H1 (cell line): ENCODE results near the gene DDI2. TPM values are rescaled to one million over a fixed set of nuclear protein-coding genes. Genes with fewer than 3 reads are reported as not detected.

Experiments
- BCL11A ChIP-seq, 2 experiments: IDR thresholded peaks; one replicate each; pipeline ENCODE4 v1.6.1; 2011; ENCODE audit warnings: low read depth in 2 of 2, low read length in 2 of 2, mild to moderate bottlenecking in 2 of 2
- EZH2 ChIP-seq: fragments of 200-600 bp; sonication (generic); IDR thresholded peaks from 2 replicates; pipeline ENCODE4 v1.7.1; 2012; ENCODE audit warnings: low read depth, mild to moderate bottlenecking, moderate library complexity, low read length, inconsistent platforms; ENCODE audit not compliant: severe bottlenecking
- POU5F1 ChIP-seq: IDR thresholded peaks from 2 replicates; pipeline ENCODE4 v1.6.1; 2011; ENCODE audit warnings: low read depth, mild to moderate bottlenecking, low read length, moderate library complexity
- SAP30 ChIP-seq: fragments of 300-600 bp; sonication (generic); IDR thresholded peaks from 2 replicates; pipeline ENCODE4 v1.7.1; 2012; ENCODE audit warnings: low read length, moderate library complexity, mild to moderate bottlenecking, inconsistent platforms; ENCODE audit not compliant: insufficient read depth, insufficient replicate concordance
- SP4 ChIP-seq: IDR thresholded peaks from 2 replicates; pipeline ENCODE4 v1.6.1; 2012; ENCODE audit warnings: low read length, inconsistent platforms
- TCF12 ChIP-seq: IDR thresholded peaks from 2 replicates; pipeline ENCODE4 v1.6.1; 2011; ENCODE audit warnings: low read depth, mild to moderate bottlenecking, low read length
- polyA plus RNA-seq, 7 experiments: library from polyadenylated mRNA; depleted of rRNA in 3 of 7; stranded (reverse) in 5 of 7; unstranded in 2 of 7; fragments of >200 nt in 5 of 7; fragments of 200-250 nt in 2 of 7; gene quantifications; 1 replicate in 5 of 7; 2 replicates in 1 of 7; 4 replicates in 1 of 7; pipeline versions ENCODE4 v1.2.1 to v1.2.3, GENCODE V29; 2011 to 2013; ENCODE audit warnings: missing spikeins in 2 of 7, mixed read lengths in 2 of 7
- total RNA-seq: library from RNA; stranded (reverse); fragmentation: NEBNext Ultra II Directional; extraction: Animal tissue kit (Norgen Biotek cat#: 25700); gene quantifications from 2 replicates; pipeline ENCODE4 v1.2.1, GENCODE V29; 2021
- TF ChIP-seq, protein P1 (sequence below): IDR thresholded peaks from 2 replicates; pipeline ENCODE4 v1.6.1; 2011; ENCODE audit warnings: low read depth, mild to moderate bottlenecking, low read length; ENCODE audit not compliant: insufficient read depth
- TF ChIP-seq, protein P2 (sequence below): fragments of 300-600 bp; sonication (generic); IDR thresholded peaks from 2 replicates; pipeline ENCODE4 v1.7.1; 2012; ENCODE audit warnings: low read length, moderate library complexity, mild to moderate bottlenecking, inconsistent platforms; ENCODE audit not compliant: insufficient replicate concordance

DDI2 gene
- total and polyA plus RNA-seq, 2 of the 8 experiments (the other 6 are each of a cell fraction or from before 2014, with no cell fraction given) = 7.7 to 38.3 TPM

- no peak for TF ChIP-seq EZH2
- no peak for TF ChIP-seq SAP30
- TF ChIP-seq SP4 = no peak
- TF ChIP-seq, protein P1, sequence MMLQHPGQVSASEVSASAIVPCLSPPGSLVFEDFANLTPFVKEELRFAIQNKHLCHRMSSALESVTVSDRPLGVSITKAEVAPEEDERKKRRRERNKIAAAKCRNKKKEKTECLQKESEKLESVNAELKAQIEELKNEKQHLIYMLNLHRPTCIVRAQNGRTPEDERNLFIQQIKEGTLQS = no peak
- TF ChIP-seq BCL11A (IDR thresholded peaks at IDR 0.05; ENCODE audit: low read depth in 2 of 2, low read length in 2 of 2) = no peak
- TF ChIP-seq, protein P2, sequence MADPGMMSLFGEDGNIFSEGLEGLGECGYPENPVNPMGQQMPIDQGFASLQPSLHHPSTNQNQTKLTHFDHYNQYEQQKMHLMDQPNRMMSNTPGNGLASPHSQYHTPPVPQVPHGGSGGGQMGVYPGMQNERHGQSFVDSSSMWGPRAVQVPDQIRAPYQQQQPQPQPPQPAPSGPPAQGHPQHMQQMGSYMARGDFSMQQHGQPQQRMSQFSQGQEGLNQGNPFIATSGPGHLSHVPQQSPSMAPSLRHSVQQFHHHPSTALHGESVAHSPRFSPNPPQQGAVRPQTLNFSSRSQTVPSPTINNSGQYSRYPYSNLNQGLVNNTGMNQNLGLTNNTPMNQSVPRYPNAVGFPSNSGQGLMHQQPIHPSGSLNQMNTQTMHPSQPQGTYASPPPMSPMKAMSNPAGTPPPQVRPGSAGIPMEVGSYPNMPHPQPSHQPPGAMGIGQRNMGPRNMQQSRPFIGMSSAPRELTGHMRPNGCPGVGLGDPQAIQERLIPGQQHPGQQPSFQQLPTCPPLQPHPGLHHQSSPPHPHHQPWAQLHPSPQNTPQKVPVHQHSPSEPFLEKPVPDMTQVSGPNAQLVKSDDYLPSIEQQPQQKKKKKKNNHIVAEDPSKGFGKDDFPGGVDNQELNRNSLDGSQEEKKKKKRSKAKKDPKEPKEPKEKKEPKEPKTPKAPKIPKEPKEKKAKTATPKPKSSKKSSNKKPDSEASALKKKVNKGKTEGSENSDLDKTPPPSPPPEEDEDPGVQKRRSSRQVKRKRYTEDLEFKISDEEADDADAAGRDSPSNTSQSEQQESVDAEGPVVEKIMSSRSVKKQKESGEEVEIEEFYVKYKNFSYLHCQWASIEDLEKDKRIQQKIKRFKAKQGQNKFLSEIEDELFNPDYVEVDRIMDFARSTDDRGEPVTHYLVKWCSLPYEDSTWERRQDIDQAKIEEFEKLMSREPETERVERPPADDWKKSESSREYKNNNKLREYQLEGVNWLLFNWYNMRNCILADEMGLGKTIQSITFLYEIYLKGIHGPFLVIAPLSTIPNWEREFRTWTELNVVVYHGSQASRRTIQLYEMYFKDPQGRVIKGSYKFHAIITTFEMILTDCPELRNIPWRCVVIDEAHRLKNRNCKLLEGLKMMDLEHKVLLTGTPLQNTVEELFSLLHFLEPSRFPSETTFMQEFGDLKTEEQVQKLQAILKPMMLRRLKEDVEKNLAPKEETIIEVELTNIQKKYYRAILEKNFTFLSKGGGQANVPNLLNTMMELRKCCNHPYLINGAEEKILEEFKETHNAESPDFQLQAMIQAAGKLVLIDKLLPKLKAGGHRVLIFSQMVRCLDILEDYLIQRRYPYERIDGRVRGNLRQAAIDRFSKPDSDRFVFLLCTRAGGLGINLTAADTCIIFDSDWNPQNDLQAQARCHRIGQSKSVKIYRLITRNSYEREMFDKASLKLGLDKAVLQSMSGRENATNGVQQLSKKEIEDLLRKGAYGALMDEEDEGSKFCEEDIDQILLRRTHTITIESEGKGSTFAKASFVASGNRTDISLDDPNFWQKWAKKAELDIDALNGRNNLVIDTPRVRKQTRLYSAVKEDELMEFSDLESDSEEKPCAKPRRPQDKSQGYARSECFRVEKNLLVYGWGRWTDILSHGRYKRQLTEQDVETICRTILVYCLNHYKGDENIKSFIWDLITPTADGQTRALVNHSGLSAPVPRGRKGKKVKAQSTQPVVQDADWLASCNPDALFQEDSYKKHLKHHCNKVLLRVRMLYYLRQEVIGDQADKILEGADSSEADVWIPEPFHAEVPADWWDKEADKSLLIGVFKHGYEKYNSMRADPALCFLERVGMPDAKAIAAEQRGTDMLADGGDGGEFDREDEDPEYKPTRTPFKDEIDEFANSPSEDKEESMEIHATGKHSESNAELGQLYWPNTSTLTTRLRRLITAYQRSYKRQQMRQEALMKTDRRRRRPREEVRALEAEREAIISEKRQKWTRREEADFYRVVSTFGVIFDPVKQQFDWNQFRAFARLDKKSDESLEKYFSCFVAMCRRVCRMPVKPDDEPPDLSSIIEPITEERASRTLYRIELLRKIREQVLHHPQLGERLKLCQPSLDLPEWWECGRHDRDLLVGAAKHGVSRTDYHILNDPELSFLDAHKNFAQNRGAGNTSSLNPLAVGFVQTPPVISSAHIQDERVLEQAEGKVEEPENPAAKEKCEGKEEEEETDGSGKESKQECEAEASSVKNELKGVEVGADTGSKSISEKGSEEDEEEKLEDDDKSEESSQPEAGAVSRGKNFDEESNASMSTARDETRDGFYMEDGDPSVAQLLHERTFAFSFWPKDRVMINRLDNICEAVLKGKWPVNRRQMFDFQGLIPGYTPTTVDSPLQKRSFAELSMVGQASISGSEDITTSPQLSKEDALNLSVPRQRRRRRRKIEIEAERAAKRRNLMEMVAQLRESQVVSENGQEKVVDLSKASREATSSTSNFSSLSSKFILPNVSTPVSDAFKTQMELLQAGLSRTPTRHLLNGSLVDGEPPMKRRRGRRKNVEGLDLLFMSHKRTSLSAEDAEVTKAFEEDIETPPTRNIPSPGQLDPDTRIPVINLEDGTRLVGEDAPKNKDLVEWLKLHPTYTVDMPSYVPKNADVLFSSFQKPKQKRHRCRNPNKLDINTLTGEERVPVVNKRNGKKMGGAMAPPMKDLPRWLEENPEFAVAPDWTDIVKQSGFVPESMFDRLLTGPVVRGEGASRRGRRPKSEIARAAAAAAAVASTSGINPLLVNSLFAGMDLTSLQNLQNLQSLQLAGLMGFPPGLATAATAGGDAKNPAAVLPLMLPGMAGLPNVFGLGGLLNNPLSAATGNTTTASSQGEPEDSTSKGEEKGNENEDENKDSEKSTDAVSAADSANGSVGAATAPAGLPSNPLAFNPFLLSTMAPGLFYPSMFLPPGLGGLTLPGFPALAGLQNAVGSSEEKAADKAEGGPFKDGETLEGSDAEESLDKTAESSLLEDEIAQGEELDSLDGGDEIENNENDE = no peak
- no peak for TF ChIP-seq POU5F1
- no peak for TF ChIP-seq TCF12
Observed at GRCh38 chr1:15626269-15626950, 9.2 kb downstream of the DDI2 start (continued).
